Mesodermal cell (in vitro differentiated cells): ENCODE data around the gene GNB3. TPM values are rescaled to one million over a fixed set of nuclear protein-coding genes. Genes with fewer than 3 reads are reported as not detected.
A peak's percentile ranks its signal among the peaks of the same experiment; 100 is the strongest.

ENCODE experiments used
- H3K27ac ChIP-seq: 2 replicates; pipeline ENCODE4 v1.7.0; 2013; ENCODE audit warnings: mild to moderate bottlenecking, low read depth, low read length, moderate library complexity; ENCODE audit not compliant: severe bottlenecking
- H3K36me3 ChIP-seq: 2 replicates; pipeline ENCODE4 v1.7.1; 2013; ENCODE audit warnings: mild to moderate bottlenecking, low read length, moderate library complexity; ENCODE audit not compliant: control insufficient read depth, insufficient read depth
- H3K4me1 ChIP-seq: one replicate; pipeline ENCODE4 v1.7.1; 2013; ENCODE audit warnings: mild to moderate bottlenecking, low read length; ENCODE audit not compliant: insufficient read depth, control insufficient read depth, poor library complexity, severe bottlenecking
- H3K4me3 ChIP-seq: 2 replicates; pipeline ENCODE4 v1.7.0; 2013; ENCODE audit warnings: low read length, control low read depth, mild to moderate bottlenecking; ENCODE audit not compliant: insufficient read depth, poor library complexity, severe bottlenecking; ENCODE audit errors: extremely low read depth
- H3K9me3 ChIP-seq: 2 replicates; pipeline ENCODE4 v1.7.1; 2013; ENCODE audit warnings: mild to moderate bottlenecking, low read length, moderate library complexity; ENCODE audit not compliant: control insufficient read depth
- WGBS, 2 experiments: methylation state at CpG; one replicate each; pipeline ENCODE4 v1.1.5; 2013; ENCODE audit warnings: missing lambda C conversion rate in 2 of 2; ENCODE audit not compliant: insufficient coverage in 2 of 2; 5-methylcytosine and 5-hydroxymethylcytosine counted together
- polyA plus RNA-seq, 2 experiments: library from polyadenylated mRNA; stranded (reverse); fragments of 50-300 nt; gene quantifications; one replicate each; pipeline ENCODE4 v1.2.3, GENCODE V29; 2013

GNB3 gene
- 11.8 TPM for polyA plus RNA-seq (2013, experiment 1 of 2)
- 10.8 TPM for polyA plus RNA-seq (2013, experiment 2 of 2)

DNA sequence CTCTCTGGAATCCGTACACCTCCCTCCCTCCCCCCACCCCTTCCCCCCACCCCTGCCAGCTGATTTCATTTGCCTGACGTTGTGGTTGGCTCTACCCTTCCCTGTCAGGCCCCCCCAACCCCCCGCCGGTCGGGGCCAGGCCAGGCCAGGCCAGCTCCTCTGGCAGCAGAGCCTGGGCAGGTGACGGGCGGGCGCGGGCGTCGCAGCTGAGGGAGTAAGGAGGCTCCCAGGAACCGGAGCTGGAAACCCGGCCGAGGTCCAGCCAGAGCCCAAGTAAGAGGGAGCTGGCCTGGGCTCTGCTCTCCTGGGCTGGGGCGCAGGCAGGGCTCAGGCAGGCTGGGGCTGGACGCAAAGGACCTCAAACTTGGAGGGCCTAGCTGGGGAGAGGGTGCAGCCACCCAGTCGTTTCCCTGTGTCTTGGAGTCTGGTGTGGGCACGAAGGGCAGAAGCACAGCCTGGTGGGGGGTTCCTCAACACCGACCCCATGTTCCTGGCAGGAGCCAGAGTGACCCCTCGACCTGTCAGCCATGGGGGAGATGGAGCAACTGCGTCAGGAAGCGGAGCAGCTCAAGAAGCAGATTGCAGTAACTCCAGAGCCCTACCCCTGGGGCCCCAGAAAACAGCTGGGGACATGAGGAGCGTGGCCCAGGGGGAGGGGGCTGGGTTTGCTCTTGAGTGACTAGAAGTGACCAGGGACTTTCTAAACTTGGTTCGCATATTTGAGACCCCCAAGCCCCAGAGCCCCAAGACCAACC is at the start of gene GNB3:
Gene GNB3, plus strand, starts transcription at position 165 of the 755 bp plus-strand sequence. Its CDS starts 363 bp downstream, at position 528.
- no peaks in the 10 kb centered on the region for H3K9me3 ChIP-seq
- H3K36me3 ChIP-seq: peaks cover 91% of the 10 kb centered on the region
- 92 to 94% methylated on average over 20 to 21 of the region's 24 CpGs for WGBS, 2 experiments
- no peak within 1 kb of the TSS for H3K4me3 ChIP-seq
- no peaks in the 10 kb centered on the region for H3K4me1 ChIP-seq
- H3K27ac ChIP-seq: peak within 1 kb of the TSS; percentile 16

DNA sequence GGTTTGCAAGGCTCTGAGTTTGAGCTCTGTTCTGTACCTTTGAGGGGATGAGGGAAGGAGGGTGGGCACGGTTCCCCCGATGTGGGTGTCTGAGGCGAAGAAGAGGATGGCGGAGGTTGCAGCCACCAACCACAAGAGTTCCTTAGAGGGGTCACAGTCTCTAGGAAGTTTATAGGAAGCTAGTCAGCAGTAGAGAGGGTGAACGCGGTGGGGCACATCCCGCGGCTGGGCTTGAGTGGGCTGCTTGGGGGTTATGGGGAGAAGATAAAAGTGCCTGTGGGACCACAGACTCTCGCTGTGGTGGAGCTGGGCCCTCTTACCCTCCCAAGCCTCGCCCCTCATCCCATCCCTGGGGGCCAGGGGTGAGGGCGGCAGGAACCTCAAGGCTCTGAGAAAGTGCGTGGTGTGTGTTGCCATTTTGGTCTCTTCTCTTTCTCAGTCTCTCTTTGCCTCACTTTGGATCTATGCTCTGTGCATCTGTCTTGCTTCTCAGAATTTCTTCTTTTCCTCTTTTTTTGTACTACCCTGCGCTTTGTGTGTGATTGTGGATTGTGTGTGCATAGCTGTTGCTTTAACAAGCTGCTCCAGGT is 48.7 kb upstream of the GNB3 start:
- H3K27ac ChIP-seq: no peak overlapping the region
- H3K4me3 ChIP-seq: no peak overlapping the region

DNA sequence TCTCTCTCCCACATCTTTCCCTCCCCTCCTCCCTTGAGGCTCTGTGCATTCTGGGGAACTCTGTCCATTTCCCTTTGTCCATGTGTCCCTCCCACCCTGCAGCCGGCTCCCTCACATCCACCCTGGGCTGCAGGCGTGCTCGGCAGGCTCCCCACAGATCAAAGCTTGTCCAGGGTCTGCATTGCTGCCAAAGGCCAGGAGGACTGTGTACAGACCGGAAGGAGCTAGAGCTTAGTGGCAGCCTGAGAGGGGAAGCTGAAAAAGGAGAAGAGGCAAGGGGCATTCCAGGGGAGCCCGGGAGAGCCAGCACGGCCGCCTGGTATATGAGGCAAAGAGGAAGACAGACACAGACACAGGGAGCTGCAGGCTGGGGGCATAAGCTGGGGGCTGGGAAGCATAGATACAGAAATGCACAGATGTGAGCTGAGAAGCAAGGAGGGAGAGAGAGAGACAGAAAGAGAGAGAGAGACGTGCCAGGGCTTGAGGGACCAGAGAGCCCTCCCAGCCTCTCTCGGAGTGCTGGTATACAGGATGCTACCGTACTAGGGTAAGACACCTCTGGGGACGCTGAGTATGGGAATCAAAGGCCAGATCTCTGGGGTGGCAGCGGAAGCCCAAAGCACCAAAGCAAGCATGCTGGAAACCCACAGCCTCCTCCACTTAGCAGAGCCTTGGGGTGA is 48.1 kb upstream of the GNB3 start:
- no peak overlapping the region for H3K4me3 ChIP-seq
- H3K4me1 ChIP-seq: peaks cover 18% of the 10 kb centered on the region
- no peaks in the 10 kb centered on the region for H3K36me3 ChIP-seq
- H3K9me3 ChIP-seq: no peaks in the 10 kb centered on the region
- H3K27ac ChIP-seq: peak overlapping the region; percentile 7
- 62 to 69% methylated on average over 9 to 11 of the region's 12 CpGs for WGBS, 2 experiments

More for the DNA sequence above, 48.7 kb upstream of the GNB3 start:
- H3K4me1 ChIP-seq: peaks cover 18% of the 10 kb centered on the region
- H3K9me3 ChIP-seq: no peaks in the 10 kb centered on the region
- 93 to 95% methylated on average over 7 to 8 of the region's 13 CpGs for WGBS, 2 experiments
- no peaks in the 10 kb centered on the region for H3K36me3 ChIP-seq

DNA sequence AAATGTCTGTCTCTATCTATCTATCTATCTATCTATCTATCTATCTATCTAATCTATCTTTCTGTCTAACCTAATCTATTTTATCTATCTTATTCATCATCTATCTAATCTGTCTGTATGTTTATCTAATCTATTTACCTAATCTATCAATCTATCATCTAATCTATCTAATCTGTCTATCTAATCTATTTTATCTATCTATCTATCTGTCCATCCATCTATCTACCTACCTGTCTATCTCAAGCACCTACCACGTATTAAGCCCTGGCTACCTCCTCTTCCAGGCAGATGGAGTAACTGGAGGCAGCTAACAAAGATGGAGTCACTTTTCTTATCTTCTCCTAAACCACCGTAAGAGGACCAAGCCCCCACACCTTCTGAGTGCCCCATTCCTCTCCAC is 45.6 kb upstream of the GNB3 start:
- no peak overlapping the region for H3K4me3 ChIP-seq
- WGBS, 2 experiments: 75% methylated on average over 1 of the region's 2 CpGs; no CpG with 5 or more reads in 1 of the 2 experiments
- H3K27ac ChIP-seq: no peak overlapping the region
- no peaks in the 10 kb centered on the region for H3K36me3 ChIP-seq
- H3K4me1 ChIP-seq: peaks cover 8% of the 10 kb centered on the region
- no peaks in the 10 kb centered on the region for H3K9me3 ChIP-seq

DNA sequence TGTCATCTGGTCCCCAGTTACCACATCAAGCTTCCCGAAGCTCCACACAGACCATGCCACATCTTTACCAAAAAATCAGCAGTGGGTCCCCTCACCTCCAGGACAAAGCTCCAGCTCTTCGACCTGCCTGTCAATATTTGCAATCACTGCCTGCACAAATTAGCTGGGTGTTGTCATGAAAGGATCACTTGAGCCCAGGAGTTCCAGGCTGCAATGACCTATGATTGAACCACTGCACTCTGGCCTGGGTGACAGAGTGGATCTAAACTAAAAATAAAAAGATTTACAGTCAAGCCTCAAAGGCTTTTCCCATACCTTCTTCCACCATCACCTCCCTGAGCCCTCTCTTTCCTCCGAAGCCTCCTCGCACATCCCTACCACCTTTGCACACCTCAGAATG is 44.1 kb upstream of the GNB3 start:
- peaks cover 8% of the 10 kb centered on the region for H3K4me1 ChIP-seq
- WGBS, 2 experiments: 83 to 93% methylated on average over 2 to 4 of the region's 4 CpGs
- no peaks in the 10 kb centered on the region for H3K9me3 ChIP-seq
- no peak overlapping the region for H3K4me3 ChIP-seq
- no peaks in the 10 kb centered on the region for H3K36me3 ChIP-seq
- H3K27ac ChIP-seq: no peak overlapping the region

DNA sequence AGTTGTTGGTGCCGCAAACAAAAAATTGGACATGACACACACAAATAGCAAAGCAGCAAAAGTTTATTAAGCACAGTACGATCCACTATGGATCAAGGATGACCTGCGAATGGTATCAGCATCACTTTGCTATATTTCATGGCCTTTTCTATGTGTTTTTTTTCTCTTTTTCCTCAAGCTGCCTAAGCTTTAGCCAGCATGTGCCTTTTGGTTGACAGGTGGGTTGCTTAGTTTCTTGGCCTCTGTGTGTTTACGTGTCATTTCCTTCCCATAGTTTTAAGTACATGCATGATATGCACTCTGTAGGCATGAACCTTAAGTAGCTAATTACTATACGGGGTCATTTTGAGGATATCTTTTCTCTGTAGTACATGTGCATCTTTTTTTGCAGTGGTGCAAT is 41.6 kb upstream of the GNB3 start:
- no peaks in the 10 kb centered on the region for H3K9me3 ChIP-seq
- no peak overlapping the region for H3K4me3 ChIP-seq
- H3K36me3 ChIP-seq: no peaks in the 10 kb centered on the region
- no peak overlapping the region for H3K27ac ChIP-seq
- no peaks in the 10 kb centered on the region for H3K4me1 ChIP-seq
- WGBS, 2 experiments: 95% methylated on average over 4 of the region's 5 CpGs; no CpG with 5 or more reads in 1 of the 2 experiments

DNA sequence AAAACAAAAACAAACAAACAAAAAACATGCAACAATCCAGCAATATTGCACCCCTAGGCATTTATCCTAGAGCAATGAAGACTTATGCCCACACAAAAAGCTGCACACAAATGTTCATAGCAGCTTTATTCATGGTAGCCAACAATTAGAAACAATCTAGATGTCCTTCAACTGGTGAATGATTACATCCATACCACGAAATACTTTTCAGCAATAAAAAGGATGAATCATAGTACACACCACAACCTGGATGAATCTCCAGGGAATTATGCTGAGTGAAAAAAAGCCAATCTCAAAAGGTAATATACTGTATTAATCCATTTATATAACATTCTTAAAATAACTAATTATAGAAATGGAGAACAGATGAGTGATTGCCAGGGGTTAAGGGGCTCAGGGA is 33.6 kb upstream of the GNB3 start:
- Histone ChIP-seq H3K9me3 (no peaks in the 10 kb centered on the region), H3K27ac (no peak overlapping the region), H3K36me3 (no peaks in the 10 kb centered on the region), H3K4me3 (no peak overlapping the region), H3K4me1 (peaks cover 3% of the 10 kb centered on the region)
- no CpG with 5 or more reads among the region's 1 CpG for WGBS, 2 experiments

DNA sequence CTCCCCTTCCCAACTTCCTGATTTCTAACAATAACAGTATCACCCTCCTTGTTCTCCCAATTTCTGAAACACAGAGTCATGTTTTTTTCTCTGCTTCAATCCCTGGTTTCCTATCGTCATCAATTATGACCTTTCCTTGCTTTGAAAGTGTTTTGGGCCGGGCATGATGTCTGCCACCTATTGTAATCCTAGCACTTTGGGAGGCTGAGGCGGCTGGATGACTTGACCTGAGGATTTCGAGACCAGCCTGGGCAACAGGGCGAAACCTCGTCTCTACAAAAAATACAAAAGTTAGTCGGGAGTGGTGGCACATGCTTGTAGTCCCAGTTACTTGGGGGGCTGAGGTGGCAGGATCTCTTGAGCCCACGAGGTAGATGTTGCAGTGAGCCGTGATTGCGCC is 31.7 kb upstream of the GNB3 start:
- H3K4me1 ChIP-seq: peaks cover 3% of the 10 kb centered on the region
- 70 to 76% methylated on average over 8 of the region's 10 CpGs for WGBS, 2 experiments
- H3K36me3 ChIP-seq: no peaks in the 10 kb centered on the region
- H3K4me3 ChIP-seq: no peak overlapping the region
- H3K9me3 ChIP-seq: no peaks in the 10 kb centered on the region
- H3K27ac ChIP-seq: no peak overlapping the region

DNA sequence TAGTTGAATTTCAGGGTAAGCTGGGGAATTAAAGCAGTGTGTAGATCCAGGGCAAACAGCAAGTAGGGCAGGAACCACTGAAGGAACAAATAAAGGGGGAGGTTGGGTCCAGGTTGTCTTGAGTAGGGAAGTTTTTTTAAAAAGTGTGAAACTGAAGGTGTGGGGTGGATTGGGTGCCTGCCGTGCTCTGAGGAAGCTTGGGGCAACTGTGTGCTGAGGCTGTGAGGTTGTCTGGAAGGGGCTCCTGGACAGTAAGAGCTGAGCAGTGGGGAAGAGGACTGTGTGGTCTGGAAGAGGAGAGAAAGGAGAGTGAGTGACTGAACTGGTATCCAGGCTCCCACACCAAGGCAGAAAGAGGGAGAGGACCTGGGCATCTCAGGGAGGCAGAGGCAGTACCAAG is 30.0 kb upstream of the GNB3 start:
- 57 to 86% methylated on average over 1 of the region's 1 CpG for whole genome bisulfite sequencing, 2 experiments

DNA sequence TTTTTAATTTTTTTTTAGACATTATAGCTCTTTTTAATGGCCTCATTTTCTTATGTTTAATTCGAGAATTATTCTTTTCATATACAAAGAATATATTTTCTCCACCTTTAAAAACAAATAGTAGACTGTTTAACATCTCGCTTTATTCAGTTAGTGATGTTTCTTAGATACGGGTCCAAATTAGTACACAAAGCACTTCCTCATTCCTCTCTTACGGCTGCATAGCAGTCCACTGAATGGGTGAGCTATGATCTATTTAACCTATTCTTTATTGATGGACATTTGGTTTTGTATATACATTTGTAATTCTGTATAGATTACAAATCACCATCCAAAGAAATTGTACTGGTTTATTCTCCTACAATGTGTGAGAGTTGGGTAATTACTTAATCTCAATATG is 27.4 kb upstream of the GNB3 start:
- no CpG with 5 or more reads among the region's 4 CpGs for WGBS, 2 experiments
- H3K27ac ChIP-seq: no peak overlapping the region

More for the DNA sequence above, 30.0 kb upstream of the GNB3 start:
- Histone ChIP-seq H3K4me3 (no peak overlapping the region), H3K9me3 (no peaks in the 10 kb centered on the region), H3K36me3 (no peaks in the 10 kb centered on the region), H3K27ac (peak overlapping the region; percentile 16), H3K4me1 (peaks cover 3% of the 10 kb centered on the region)

More for the DNA sequence above, 27.4 kb upstream of the GNB3 start:
- Histone ChIP-seq H3K4me1 (peaks cover 7% of the 10 kb centered on the region), H3K36me3 (no peaks in the 10 kb centered on the region), H3K4me3 (no peak overlapping the region), H3K9me3 (no peaks in the 10 kb centered on the region)
